Esophagus squamous epithelium (tissue), 4 donors: ENCODE measurements around the gene EVPLL.

ENCODE experiments used
- CTCF ChIP-seq, 6 experiments: fragments of 450-650 bp in 4 of 6; fragments of 200-600 bp in 2 of 6; sonication (generic) in 2 of 6; IDR thresholded peaks; one replicate each; pipeline ENCODE4 v1.5.1; 2016 to 2019; ENCODE audit warnings: antibody characterized with exemption in 6 of 6, mild to moderate bottlenecking in 4 of 6, moderate library complexity in 4 of 6
- POLR2A ChIP-seq, 4 donors: fragments of 450-650 bp; IDR thresholded peaks; one replicate each; pipeline ENCODE4 v1.6.1; 2017; ENCODE audit warnings: antibody characterized with exemption in 4 of 4, mild to moderate bottlenecking in 4 of 4, moderate library complexity in 3 of 4

GRCh38 chr17:18382441-18383078 lies 5.0 kb downstream of the EVPLL start:
- TF ChIP-seq POLR2A (IDR thresholded peaks at IDR 0.05) (no peak), CTCF (IDR thresholded peaks at IDR 0.05) (no peak)
